RWPE2 (cell line): ENCODE data around the gene CSRP2.

Source experiments
- ATAC-seq: fragments of 200-7000 bp; cut with Tn5 transposase; 3 replicates; pipeline ENCODE4 v1.9.1; 2021; ENCODE audit warnings: low read depth
- DNase-seq: peaks from one replicate; pipeline ENCODE4 v3.0.0-alpha.2; 2020; ENCODE audit warnings: low spot score
- H3K27ac ChIP-seq: fragments of 450-650 bp; 2 replicates; pipeline ENCODE4 v1.5.1; 2017; ENCODE audit warnings: mild to moderate bottlenecking; ENCODE audit not compliant: poor library complexity, severe bottlenecking
- H3K27me3 ChIP-seq: fragments of 250-450 bp; sonication (Bioruptor Pico); 2 replicates; pipeline ENCODE4 v1.5.1; 2021; ENCODE audit warnings: mild to moderate bottlenecking, moderate library complexity; ENCODE audit not compliant: insufficient read depth, poor library complexity, severe bottlenecking
- H3K36me3 ChIP-seq: fragments of 250-450 bp; sonication (Bioruptor Pico); 2 replicates; pipeline ENCODE4 v1.5.1; 2020; ENCODE audit warnings: low read depth, mild to moderate bottlenecking, moderate library complexity
- H3K4me1 ChIP-seq: fragments of 250-450 bp; sonication (Bioruptor Pico); 2 replicates; pipeline ENCODE4 v1.5.1; 2021; ENCODE audit warnings: mild to moderate bottlenecking, moderate library complexity; ENCODE audit not compliant: insufficient read depth, poor library complexity, severe bottlenecking
- H3K4me3 ChIP-seq: fragments of 250-450 bp; sonication (Bioruptor Pico); 2 replicates; pipeline ENCODE4 v1.5.1; 2021; ENCODE audit warnings: mild to moderate bottlenecking, moderate library complexity; ENCODE audit not compliant: severe bottlenecking
- H3K9me3 ChIP-seq: fragments of 250-450 bp; sonication (Bioruptor Pico); 2 replicates; pipeline ENCODE4 v1.5.1; 2021; ENCODE audit warnings: mild to moderate bottlenecking, moderate library complexity; ENCODE audit not compliant: severe bottlenecking
- CTCF ChIP-seq: fragments of 450-650 bp; IDR thresholded peaks from one replicate; pipeline ENCODE4 v1.5.1; 2017; ENCODE audit warnings: mild to moderate bottlenecking, moderate library complexity; ENCODE audit not compliant: poor library complexity, severe bottlenecking

CSRP2 gene

GRCh38 chr12:76863837-76864236, 15.0 kb downstream of the CSRP2 start:
- Histone ChIP-seq H3K27me3 (no peaks in the 10 kb centered on the region), H3K4me3 (no peak overlapping the region), H3K9me3 (no peaks in the 10 kb centered on the region), H3K27ac (no peak overlapping the region), H3K4me1 (no peaks in the 10 kb centered on the region), H3K36me3 (peaks cover 11% of the 10 kb centered on the region; the same call in 1 of the 2 replicates)
- no peak for TF ChIP-seq CTCF
- no peak for ATAC-seq
- no peak for DNase-seq

GRCh38 chr12:76863005-76863670, 15.7 kb downstream of the CSRP2 start:
- DNase-seq (no peak), ATAC-seq (no peak)
- TF ChIP-seq CTCF = no peak
- Histone ChIP-seq H3K27me3 (no peaks in the 10 kb centered on the region), H3K9me3 (no peaks in the 10 kb centered on the region), H3K4me1 (no peaks in the 10 kb centered on the region), H3K36me3 (peaks cover 11% of the 10 kb centered on the region; the same call in 1 of the 2 replicates), H3K27ac (no peak overlapping the region), H3K4me3 (no peak overlapping the region)

GRCh38 chr12:76860256-76860655, 18.6 kb downstream of the CSRP2 start:
- DNase-seq (no peak), ATAC-seq (no peak)
- no peak for TF ChIP-seq CTCF
- Histone ChIP-seq H3K36me3 (peaks cover 26% of the 10 kb centered on the region), H3K9me3 (no peaks in the 10 kb centered on the region), H3K4me1 (no peaks in the 10 kb centered on the region), H3K4me3 (no peak overlapping the region), H3K27ac (no peak overlapping the region), H3K27me3 (no peaks in the 10 kb centered on the region)

GRCh38 chr12:76859611-76860010, 19.2 kb downstream of the CSRP2 start:
- Histone ChIP-seq H3K4me3 (no peak overlapping the region), H3K9me3 (no peaks in the 10 kb centered on the region), H3K36me3 (peaks cover 26% of the 10 kb centered on the region), H3K27ac (no peak overlapping the region), H3K4me1 (no peaks in the 10 kb centered on the region), H3K27me3 (no peaks in the 10 kb centered on the region)
- ATAC-seq (no peak), DNase-seq (no peak)
- no peak for TF ChIP-seq CTCF

- TF ChIP-seq CTCF = no peak
- Histone ChIP-seq H3K4me1 (no peaks in the 10 kb centered on the region), H3K27ac (no peak overlapping the region), H3K36me3 (peaks cover 25% of the 10 kb centered on the region), H3K27me3 (no peaks in the 10 kb centered on the region), H3K4me3 (no peak overlapping the region), H3K9me3 (no peaks in the 10 kb centered on the region)
- no peak for DNase-seq
- ATAC-seq = no peak
These were observed 22.7 kb downstream of the CSRP2 start for GRCh38 chr12:76856018-76856644.
